Body of pancreas (tissue), 4 donors: Measurements from ENCODE around the gene R3HDM2. TPM values are rescaled to one million over a fixed set of nuclear protein-coding genes. Genes with fewer than 3 reads are reported as not detected.
"Not testable (repeated sequence)": the region's sequence is repeated elsewhere in the genome, so short reads cannot be mapped to it uniquely, and the experiment has no call there.

ENCODE experiments used
- ATAC-seq: fragments of 150-250 bp; one replicate; pipeline ENCODE4 v1.9.1; 2016
- DNase-seq, 4 donors: peaks; one replicate each; pipeline ENCODE4 v3.0.0-alpha.2; 2019
- H3K27ac ChIP-seq, 4 donors: fragments of 200-600 bp; sonication (generic); 1 replicate in 3 of 4; 2 replicates in 1 of 4; pipeline versions ENCODE4 v1.5.1 to v1.6.1; 2016 to 2019; ENCODE audit warnings: mild to moderate bottlenecking in 1 of 4, mixed read lengths in 1 of 4, moderate library complexity in 1 of 4
- H3K27me3 ChIP-seq, 2 donors: fragments of 200-600 bp; sonication (generic); one replicate each; pipeline ENCODE4 v1.6.0; 2016; ENCODE audit warnings: mild to moderate bottlenecking in 1 of 2
- H3K36me3 ChIP-seq, 2 donors: fragments of 200-600 bp; sonication (generic); replicated peaks in 1 of 2; 2 replicates each; pipeline ENCODE4 v1.5.1; 2016; ENCODE audit warnings: low read depth in 2 of 2; ENCODE audit not compliant: insufficient read depth in 1 of 2
- H3K4me1 ChIP-seq: fragments of 200-600 bp; sonication (generic); one replicate; pipeline ENCODE4 v1.6.0; 2016
- H3K4me3 ChIP-seq, 2 donors: fragments of 200-600 bp; sonication (generic); 1 replicate in 1 of 2; 2 replicates in 1 of 2; pipeline ENCODE4 v1.5.1; 2016 to 2019
- H3K9me3 ChIP-seq, 3 donors: fragments of 200-600 bp; sonication (generic); 1 replicate in 2 of 3; 2 replicates in 1 of 3; pipeline ENCODE4 v1.5.1; 2016
- CTCF ChIP-seq, 7 experiments: fragments of 450-650 bp in 4 of 7; fragments of 200-600 bp in 3 of 7; sonication (generic) in 3 of 7; IDR thresholded peaks; one replicate each; pipeline ENCODE4 v1.5.1; 2016 to 2019; ENCODE audit warnings: antibody characterized with exemption in 7 of 7
- POLR2A ChIP-seq, 3 donors: fragments of 450-650 bp; IDR thresholded peaks; one replicate each; pipeline ENCODE4 v1.6.1; 2016; ENCODE audit warnings: antibody characterized with exemption in 3 of 3, mild to moderate bottlenecking in 2 of 3
- WGBS, 2 donors: methylation state at CpG; one replicate each; pipeline ENCODE4 v1.1.5; 2017; 5-methylcytosine and 5-hydroxymethylcytosine counted together
- intact Hi-C: fragments of 100-400 bp; cut with DNase I; formaldehyde crosslinking; loops from one replicate; pipeline ENCODE4 v1.15.1; 2023
- total RNA-seq, 2 donors: library from RNA; depleted of rRNA; stranded (reverse); fragments of >200 nt; gene quantifications; one replicate each; pipeline ENCODE4 v1.1.0, GENCODE V29; 2016

R3HDM2 gene
- total RNA-seq, 2 donors from 2014 or later: 16.1 to 41.9 TPM

- H3K9me3 ChIP-seq: no peaks in the 10 kb centered on the region
- no peaks in the 10 kb centered on the region for H3K27me3 ChIP-seq
- ATAC-seq (peak; percentile 73), DNase-seq (peak; percentile 20 to 61 (median 38))
- peak overlapping the region in 2 of 4 donors; percentile 49 to 67 for H3K27ac ChIP-seq
- 71 to 76% methylated on average over 9 of the region's 9 CpGs for WGBS, 2 donors
- peaks cover 0 to 5% of the 10 kb centered on the region in 2 donors for H3K36me3 ChIP-seq
- H3K4me3 ChIP-seq: no peak overlapping the region
- no peak for TF ChIP-seq POLR2A (IDR thresholded peaks at IDR 0.05)
- TF ChIP-seq CTCF (IDR thresholded peaks at IDR 0.05): no peak
- intact Hi-C loops: no loop called here
- no peaks in the 10 kb centered on the region for H3K4me1 ChIP-seq
These were observed 150.4 kb downstream of the R3HDM2 start for GRCh38 chr12:57280211-57281062.

GRCh38 chr12:57278465-57279381 is 152.1 kb downstream of the R3HDM2 start:
- DNase-seq: no peak
- Histone ChIP-seq H3K4me3 (no peak overlapping the region), H3K27me3 (no peaks in the 10 kb centered on the region), H3K9me3 (no peaks in the 10 kb centered on the region), H3K27ac (no peak overlapping the region), H3K4me1 (no peaks in the 10 kb centered on the region), H3K36me3 (peaks cover 0 to 5% of the 10 kb centered on the region in 2 donors)
- 91% methylated on average over 15 of the region's 15 CpGs for WGBS, 2 donors
- intact Hi-C loops: no loop called here
- TF ChIP-seq POLR2A (IDR thresholded peaks at IDR 0.05): no peak
- no peak for TF ChIP-seq CTCF (IDR thresholded peaks at IDR 0.05)
- no peak for ATAC-seq

GRCh38 chr12:57276935-57277563 is 153.8 kb downstream of the R3HDM2 start:
- DNase-seq (peak in 3 of 4 donors; percentile 23 to 53 (median 48)), ATAC-seq (no peak)
- TF ChIP-seq POLR2A (IDR thresholded peaks at IDR 0.05) (no peak), CTCF (IDR thresholded peaks at IDR 0.05) (peak in 6 of 7 experiments; percentile 10 to 41 (median 32))
- no peaks in the 10 kb centered on the region for H3K27me3 ChIP-seq
- H3K9me3 ChIP-seq: no peaks in the 10 kb centered on the region
- no peaks in the 10 kb centered on the region for H3K4me1 ChIP-seq
- WGBS, 2 donors: 42 to 46% methylated on average over 4 of the region's 4 CpGs
- no peak overlapping the region for H3K27ac ChIP-seq
- intact Hi-C loops: no loop called here
- H3K4me3 ChIP-seq: no peak overlapping the region
- H3K36me3 ChIP-seq: peaks cover 0 to 5% of the 10 kb centered on the region in 2 donors

- H3K27ac ChIP-seq, H3K27me3 ChIP-seq, H3K9me3 ChIP-seq, H3K4me1 ChIP-seq, H3K36me3 ChIP-seq, H3K4me3 ChIP-seq, DNase-seq, intact Hi-C loops, ATAC-seq: not testable (repeated sequence)
- WGBS, 2 donors: 92% methylated on average over 6 of the region's 6 CpGs
These were observed 154.6 kb downstream of the R3HDM2 start for GRCh38 chr12:57276233-57276632.

- no peaks in the 10 kb centered on the region for H3K9me3 ChIP-seq
- H3K36me3 ChIP-seq: peaks cover 0 to 13% of the 10 kb centered on the region in 2 donors
- intact Hi-C loops: no loop called here
- no peak for TF ChIP-seq POLR2A (IDR thresholded peaks at IDR 0.05)
- no peak for TF ChIP-seq CTCF (IDR thresholded peaks at IDR 0.05)
- no peaks in the 10 kb centered on the region for H3K27me3 ChIP-seq
- no peak overlapping the region for H3K4me3 ChIP-seq
- DNase-seq (no peak), ATAC-seq (no peak)
- H3K27ac ChIP-seq: no peak overlapping the region
- H3K4me1 ChIP-seq: no peaks in the 10 kb centered on the region
These were observed 157.3 kb downstream of the R3HDM2 start for GRCh38 chr12:57273516-57273915.
